Left ventricle myocardium inferior (tissue), 1 donor: ENCODE measurements around the gene SRBD1. TPM values are rescaled to one million over a fixed set of nuclear protein-coding genes. Genes with fewer than 3 reads are reported as not detected.

ENCODE experiments used
- DNase-seq: peaks from one replicate; pipeline ENCODE4 v3.0.0-alpha.2; 2020
- H3K27ac ChIP-seq: fragments of 200-600 bp; replicated peaks from 2 replicates; pipeline ENCODE4 v1.8.0; 2021
- H3K27me3 ChIP-seq: fragments of 200-600 bp; 2 replicates; pipeline ENCODE4 v1.8.0; 2021; ENCODE audit warnings: low read depth
- H3K36me3 ChIP-seq: fragments of 200-600 bp; 2 replicates; pipeline ENCODE4 v1.8.0; 2021
- H3K4me1 ChIP-seq: fragments of 200-600 bp; 2 replicates; pipeline ENCODE4 v1.8.0; 2021
- H3K4me3 ChIP-seq: fragments of 200-600 bp; 2 replicates; pipeline ENCODE4 v1.8.0; 2021; ENCODE audit warnings: mild to moderate bottlenecking, moderate library complexity
- H3K9me3 ChIP-seq: fragments of 200-600 bp; replicated peaks from 2 replicates; pipeline ENCODE4 v1.8.0; 2021
- CTCF ChIP-seq: fragments of 200-600 bp; IDR thresholded peaks from 2 replicates; pipeline ENCODE4 v1.8.0; 2021; ENCODE audit warnings: antibody characterized with exemption, mild to moderate bottlenecking, borderline replicate concordance
- intact Hi-C: fragments of 100-400 bp; cut with micrococcal nuclease; formaldehyde crosslinking; loops from one replicate; pipeline ENCODE4 v1.11.0; 2022
- total RNA-seq: library from RNA; stranded (reverse); fragmentation: NEBNext Ultra II Directional; extraction: Animal tissue kit (Norgen Biotek cat#: 25700); gene quantifications from one replicate; pipeline ENCODE4 v1.2.1, GENCODE V29; 2021
- donor health status: DM: no; HTN: yes; CAD: no; lungs with severe emphysema.

Gene SRBD1
- total RNA-seq, 1 donor from 2014 or later = 11.8 TPM

GRCh38 chr2:45582522-45582921 is 28.5 kb downstream of the SRBD1 start:
- intact Hi-C loops = no loop called here
- peaks cover 12% of the 10 kb centered on the region for H3K4me1 ChIP-seq
- H3K9me3 ChIP-seq = no peaks in the 10 kb centered on the region
- peaks cover 7% of the 10 kb centered on the region for H3K36me3 ChIP-seq
- no peaks in the 10 kb centered on the region for H3K27me3 ChIP-seq
- H3K27ac ChIP-seq = no peak overlapping the region
- H3K4me3 ChIP-seq = no peak overlapping the region
- no peak for TF ChIP-seq CTCF
- DNase-seq = no peak

- DNase-seq = no peak
- intact Hi-C loops = no loop called here
- Histone ChIP-seq H3K4me1 (no peaks in the 10 kb centered on the region), H3K36me3 (peaks cover 20% of the 10 kb centered on the region), H3K27ac (no peak overlapping the region), H3K9me3 (no peaks in the 10 kb centered on the region), H3K27me3 (no peaks in the 10 kb centered on the region), H3K4me3 (no peak overlapping the region)
- peak; percentile 26 for TF ChIP-seq CTCF
Measured at GRCh38 chr2:45578056-45578843, 32.8 kb downstream of the SRBD1 start.

- intact Hi-C loops = no loop called here
- TF ChIP-seq CTCF = no peak
Measured at GRCh38 chr2:45577441-45577840, 33.6 kb downstream of the SRBD1 start.

GRCh38 chr2:45575881-45576280 is 35.2 kb downstream of the SRBD1 start:
- DNase-seq = no peak
- Histone ChIP-seq H3K27ac (no peak overlapping the region), H3K9me3 (no peaks in the 10 kb centered on the region), H3K4me3 (no peak overlapping the region), H3K4me1 (no peaks in the 10 kb centered on the region), H3K27me3 (no peaks in the 10 kb centered on the region), H3K36me3 (peaks cover 21% of the 10 kb centered on the region)
- intact Hi-C loops = no loop called here
- no peak for TF ChIP-seq CTCF

More at GRCh38 chr2:45577441-45577840, 33.6 kb downstream of the SRBD1 start:
- Histone ChIP-seq H3K36me3 (peaks cover 22% of the 10 kb centered on the region), H3K27ac (no peak overlapping the region), H3K4me3 (no peak overlapping the region), H3K9me3 (no peaks in the 10 kb centered on the region), H3K27me3 (no peaks in the 10 kb centered on the region), H3K4me1 (no peaks in the 10 kb centered on the region)
- DNase-seq = no peak

- DNase-seq = no peak
- intact Hi-C loops = no loop called here
- TF ChIP-seq CTCF = no peak
Measured at GRCh38 chr2:45572979-45573378, 38.1 kb downstream of the SRBD1 start.

More at GRCh38 chr2:45572979-45573378, 38.1 kb downstream of the SRBD1 start:
- H3K27ac ChIP-seq = no peak overlapping the region
- H3K27me3 ChIP-seq = no peaks in the 10 kb centered on the region
- peaks cover 5% of the 10 kb centered on the region for H3K4me1 ChIP-seq
- H3K9me3 ChIP-seq = no peaks in the 10 kb centered on the region
- no peak overlapping the region for H3K4me3 ChIP-seq
- H3K36me3 ChIP-seq = peaks cover 26% of the 10 kb centered on the region
